Measurements from ENCODE around the gene SLC35G1.

Gene SLC35G1

GRCh38 chr10:93893646-93894515, at the start of gene SLC35G1:
SLC35G1 (plus strand) TSS chr10:93893978; CDS start chr10:93894034, 56 bp downstream.
- peak; percentile 32 for DNase-seq

- DNase-seq = no peak
These were observed 48.7 kb upstream of the SLC35G1 start for GRCh38 chr10:93844979-93845626.

- DNase-seq = peak; percentile 77
These were observed 44.2 kb upstream of the SLC35G1 start for GRCh38 chr10:93849593-93849992.

GRCh38 chr10:93850031-93851015, 43.5 kb upstream of the SLC35G1 start:
- no peak for DNase-seq

GRCh38 chr10:93851169-93851568, 42.6 kb upstream of the SLC35G1 start:
- no peak for DNase-seq

GRCh38 chr10:93852476-93853095, 41.2 kb upstream of the SLC35G1 start:
- DNase-seq = no peak

- no peak for DNase-seq
These were observed 38.8 kb upstream of the SLC35G1 start for GRCh38 chr10:93854975-93855374.

GRCh38 chr10:93856349-93857145, 37.2 kb upstream of the SLC35G1 start:
- no peak for DNase-seq

- DNase-seq = no peak
These were observed 34.6 kb upstream of the SLC35G1 start for GRCh38 chr10:93859049-93859655.

- DNase-seq = no peak
These were observed 32.0 kb upstream of the SLC35G1 start for GRCh38 chr10:93861825-93862224.

- DNase-seq = no peak
These were observed 27.9 kb upstream of the SLC35G1 start for GRCh38 chr10:93865794-93866425.

GRCh38 chr10:93867525-93867924, 26.3 kb upstream of the SLC35G1 start:
- DNase-seq = no peak

GRCh38 chr10:93871671-93872204, 22.0 kb upstream of the SLC35G1 start:
- no peak for DNase-seq

GRCh38 chr10:93872375-93873158, 21.2 kb upstream of the SLC35G1 start:
- no peak for DNase-seq

- DNase-seq = no peak
These were observed 20.2 kb upstream of the SLC35G1 start for GRCh38 chr10:93873420-93874115.

- peak; percentile 49 for DNase-seq
These were observed 19.3 kb upstream of the SLC35G1 start for GRCh38 chr10:93874309-93875031.

- DNase-seq = no peak
These were observed 18.8 kb upstream of the SLC35G1 start for GRCh38 chr10:93875032-93875358.

- no peak for DNase-seq
These were observed 17.4 kb upstream of the SLC35G1 start for GRCh38 chr10:93876381-93876780.

Measured in NCI-H1436 treated with DMSO at 0.1 percent for 48 hours (cell line).